ENCODE data around the gene AFF3.

The AFF3 gene

DNA sequence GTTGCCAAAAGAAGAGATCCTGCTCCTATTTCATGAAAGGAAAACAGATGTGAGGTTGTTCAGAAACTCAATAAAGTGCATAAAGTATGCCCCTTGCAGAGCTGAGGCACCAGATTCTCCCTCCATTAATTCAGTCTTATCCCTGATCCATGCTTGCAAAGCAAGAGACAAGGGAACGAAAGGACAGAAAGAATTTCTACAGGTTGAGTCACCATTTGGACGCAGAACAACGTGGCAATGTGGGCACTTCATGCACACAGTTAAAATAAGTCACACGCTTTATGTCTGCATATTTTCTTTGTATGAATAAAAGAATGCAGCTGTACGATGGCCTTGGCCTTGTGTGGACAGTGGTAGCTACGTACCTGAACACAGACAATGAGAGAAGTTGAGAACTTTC, 330.8 kb downstream of the AFF3 start:
- DNase-seq: no peak

DNA sequence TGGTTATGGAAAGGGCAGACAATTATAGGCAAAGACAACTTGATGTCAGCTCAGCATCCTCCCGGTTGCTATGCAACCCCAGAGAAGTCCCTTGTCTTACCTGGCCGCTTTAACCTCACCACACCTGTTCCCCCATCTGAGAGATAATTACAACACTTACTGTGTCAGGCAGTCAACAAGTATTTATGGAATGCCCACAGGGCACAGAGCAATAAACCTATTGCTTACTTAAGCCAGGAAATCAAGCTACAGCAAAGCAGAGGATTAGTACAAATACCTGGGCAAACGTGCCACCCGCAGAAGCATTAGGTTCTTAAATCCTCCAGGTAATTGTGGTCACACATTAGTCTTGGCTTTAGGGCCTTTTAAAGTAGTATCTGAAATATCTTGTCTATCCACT, 332.2 kb downstream of the AFF3 start:
- DNase-seq: no peak

DNA sequence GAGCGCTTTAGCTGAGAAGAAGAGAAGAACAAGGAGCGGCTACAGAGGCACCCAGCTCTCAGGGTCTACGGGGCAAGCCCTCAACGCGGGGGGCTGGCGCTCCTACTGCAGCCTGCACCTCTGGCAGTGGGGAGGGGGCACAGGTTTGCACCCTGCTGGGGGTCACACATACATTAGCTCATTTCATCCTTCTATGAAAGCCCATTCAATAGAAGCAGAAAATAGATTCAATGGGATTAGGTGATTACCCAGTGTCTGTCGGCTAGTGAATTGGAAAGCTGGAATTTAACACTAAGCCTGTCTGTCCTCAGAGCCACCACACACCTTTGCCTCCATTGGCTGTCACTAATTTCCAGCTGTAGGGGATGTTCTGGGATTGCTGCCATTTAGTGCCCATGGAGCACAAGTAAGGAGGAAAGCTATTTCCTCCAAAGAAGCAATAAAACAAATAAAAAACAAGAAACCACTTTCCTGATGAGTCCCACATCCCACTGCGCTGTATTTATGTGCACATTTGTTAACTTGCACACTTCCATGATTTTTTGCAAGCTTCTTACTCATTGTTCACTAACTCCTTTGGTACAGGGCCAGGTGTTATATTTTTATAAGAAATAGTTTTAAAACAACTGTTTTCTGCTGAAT, 333.0 kb downstream of the AFF3 start:
- DNase-seq: no peak

DNA sequence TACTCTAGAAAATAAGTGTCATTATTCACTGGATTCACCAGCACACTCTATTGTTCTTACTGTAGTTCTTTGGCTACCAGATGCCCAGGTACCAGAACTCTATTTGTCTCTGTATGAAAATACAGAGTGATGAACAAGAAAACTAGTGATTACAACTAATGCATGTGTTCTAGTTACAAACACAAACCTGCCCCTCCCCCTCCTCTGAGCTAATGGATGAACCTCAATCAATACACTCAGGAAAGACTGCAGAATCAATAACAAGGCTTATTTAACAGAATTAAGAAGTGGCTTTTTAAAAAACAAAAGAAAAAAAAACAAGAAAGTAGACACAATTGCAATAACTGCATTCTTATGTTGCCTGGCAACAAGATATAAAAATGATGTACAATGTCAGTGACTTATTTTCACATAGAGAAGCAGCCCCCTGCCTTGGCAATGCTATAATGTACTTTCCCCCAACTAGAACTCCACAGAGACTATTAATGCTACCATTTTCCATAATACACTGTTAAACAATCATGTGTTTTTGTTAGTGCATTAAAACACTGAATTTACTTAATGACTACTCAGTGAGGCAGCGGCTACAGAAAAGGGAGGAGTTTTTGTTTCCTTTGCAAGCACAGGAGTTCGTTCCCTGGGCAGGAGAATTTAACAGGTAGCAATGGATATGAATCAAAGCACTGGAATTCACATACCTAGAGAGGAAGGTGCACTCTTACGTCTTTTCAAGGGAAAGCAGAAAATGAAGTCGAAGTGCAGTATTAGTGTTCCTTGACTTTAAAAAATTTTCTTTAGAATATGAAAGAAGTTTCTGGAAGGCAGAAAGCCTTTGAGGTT, 333.8 kb downstream of the AFF3 start:
- DNase-seq: no peak

DNA sequence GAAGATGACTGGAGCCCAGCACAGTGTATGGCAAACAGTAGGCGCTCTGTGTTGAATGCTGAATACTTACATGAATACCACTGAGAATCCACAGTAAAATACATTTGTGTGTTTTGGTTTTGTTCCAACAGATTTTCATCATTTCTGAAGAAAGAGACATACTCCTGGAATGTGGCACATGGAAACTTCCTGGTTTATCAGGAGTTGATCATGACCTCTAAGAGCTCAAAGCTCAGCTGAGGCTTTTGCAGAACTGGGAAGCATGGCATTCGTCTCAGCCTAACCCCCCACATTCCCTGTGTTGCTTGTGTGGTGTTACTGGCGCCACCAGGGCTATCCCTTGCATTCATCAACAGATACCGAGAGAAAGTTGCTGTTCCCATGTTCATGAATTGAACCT, 335.6 kb downstream of the AFF3 start:
- DNase-seq: no peak

DNA sequence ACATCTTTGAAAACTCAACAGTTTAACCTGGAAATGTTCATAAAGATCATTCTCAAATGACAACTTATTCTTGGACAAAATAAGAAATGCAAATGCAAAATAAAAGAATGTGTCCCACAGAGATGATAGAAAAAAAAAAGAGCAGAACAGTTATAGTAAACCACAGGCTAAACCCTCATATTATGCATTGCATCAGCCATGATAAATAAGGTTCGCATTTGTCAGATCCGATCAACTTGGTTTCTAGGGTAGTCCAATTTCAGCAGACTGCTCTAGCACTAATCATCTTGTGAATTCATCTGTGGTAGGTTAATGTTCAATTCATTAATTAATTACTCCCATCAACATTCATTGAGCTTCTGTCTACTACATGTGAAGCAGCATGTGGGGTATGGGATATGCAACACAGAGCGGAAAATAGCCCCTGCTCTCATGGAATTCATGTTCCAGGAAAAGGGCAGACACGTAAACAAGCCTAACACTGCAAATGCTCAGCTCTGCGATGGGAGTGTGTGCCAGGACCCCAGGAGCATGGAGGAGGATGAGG, 336.4 kb downstream of the AFF3 start:
- no peak for DNase-seq

DNA sequence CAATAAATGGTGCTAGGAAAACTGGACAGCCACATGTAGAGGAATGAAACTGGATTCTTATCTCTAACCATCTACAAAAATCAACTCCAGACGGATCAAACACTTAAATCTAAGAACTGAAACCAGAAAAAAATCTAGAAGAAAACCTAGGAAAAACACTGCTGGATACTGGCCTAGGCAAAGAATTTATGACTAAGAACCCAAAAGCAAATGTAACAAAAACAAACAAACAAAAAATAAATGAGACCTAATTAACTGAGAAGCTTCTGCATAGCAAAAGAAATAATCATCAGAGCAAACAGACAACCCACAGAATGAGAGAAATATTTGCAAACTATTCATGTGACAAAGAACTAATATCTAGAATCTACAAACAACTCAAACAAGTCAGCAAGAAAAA, 338.5 kb downstream of the AFF3 start:
- DNase-seq: no peak

DNA sequence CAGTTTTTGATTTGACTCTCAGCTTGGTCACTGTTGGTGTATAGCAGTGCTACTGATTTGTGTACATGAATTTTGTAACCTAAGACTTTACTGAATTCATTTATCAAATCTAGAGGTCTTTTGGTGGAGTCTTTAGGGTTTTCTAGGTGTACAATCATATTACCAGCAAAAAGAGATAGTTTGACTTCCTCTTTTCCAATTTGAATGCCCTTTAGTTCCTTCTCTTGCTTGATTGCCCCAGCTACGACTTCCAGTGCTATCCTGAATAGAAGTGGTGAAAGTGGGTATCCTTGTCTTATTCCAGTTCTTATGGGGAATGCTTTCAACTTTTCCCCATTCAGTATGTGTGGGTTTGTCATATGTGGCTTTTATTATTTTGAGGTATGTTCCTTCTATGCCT, 339.7 kb downstream of the AFF3 start:
- DNase-seq: peak; percentile 40

DNA sequence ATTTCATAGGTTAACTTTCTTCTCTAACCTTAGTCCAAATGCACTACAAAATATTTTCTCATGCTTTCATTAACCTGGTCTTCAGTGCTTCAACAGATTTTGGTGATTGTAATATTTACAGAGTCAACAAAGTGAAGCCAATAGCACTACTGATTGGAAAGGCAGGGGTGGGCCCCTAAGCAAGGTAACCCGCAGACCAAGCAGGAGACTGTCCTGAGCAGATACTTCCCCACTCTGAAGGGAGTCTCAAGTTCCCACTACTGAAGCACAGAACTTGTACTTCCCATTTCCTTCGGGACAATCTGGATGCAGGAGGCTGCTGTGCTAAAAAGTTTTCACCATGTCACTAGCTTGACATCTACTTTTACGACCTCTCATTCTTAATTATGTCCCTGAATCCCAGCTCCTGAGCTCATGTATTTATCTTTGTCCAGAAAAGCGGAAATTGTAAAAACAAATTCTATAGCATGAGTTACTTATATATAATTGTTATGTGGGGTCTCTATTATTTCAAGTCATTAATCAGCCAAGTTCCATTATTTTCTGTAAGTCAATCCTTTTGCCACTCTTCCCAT, 341.0 kb downstream of the AFF3 start:
- no peak for DNase-seq

DNA sequence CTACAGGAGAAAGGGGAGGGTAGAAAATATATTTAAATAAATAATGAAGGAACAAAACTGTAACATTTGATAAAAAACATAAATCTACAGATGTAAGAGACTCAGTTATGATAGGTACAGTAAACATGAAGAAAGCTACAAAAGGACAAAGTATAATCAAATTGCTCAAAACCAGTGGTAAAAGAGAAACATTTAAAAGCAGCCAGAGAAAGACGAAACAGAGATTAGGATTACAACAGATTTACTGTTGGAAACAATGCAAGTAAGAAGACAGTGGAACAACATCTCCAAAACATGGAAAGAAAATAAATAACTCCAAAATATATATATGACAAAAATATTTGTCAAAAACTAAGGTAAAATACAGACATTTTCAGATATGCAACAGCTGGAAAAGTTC, 344.9 kb downstream of the AFF3 start:
- no peak for DNase-seq

DNA sequence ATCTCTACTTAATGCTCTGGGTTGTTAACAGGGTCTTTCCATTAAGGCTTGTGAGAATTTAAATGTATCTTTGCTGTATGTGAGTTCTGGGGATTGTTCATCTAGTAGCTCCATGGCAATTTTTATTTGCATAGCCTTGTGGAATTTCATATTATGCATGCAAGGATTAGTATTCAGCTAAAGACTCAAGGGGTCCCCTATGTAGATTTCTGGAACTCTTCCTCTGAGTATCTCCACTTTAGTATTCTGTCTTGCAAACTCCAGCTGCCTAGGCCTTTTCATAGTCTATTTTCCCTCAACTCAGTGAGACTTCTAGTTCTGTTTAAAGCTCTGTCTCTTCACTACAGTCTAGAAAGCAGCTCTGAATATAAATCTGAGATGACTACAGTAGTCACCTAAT, 348.0 kb downstream of the AFF3 start:
- DNase-seq: no peak

DNA sequence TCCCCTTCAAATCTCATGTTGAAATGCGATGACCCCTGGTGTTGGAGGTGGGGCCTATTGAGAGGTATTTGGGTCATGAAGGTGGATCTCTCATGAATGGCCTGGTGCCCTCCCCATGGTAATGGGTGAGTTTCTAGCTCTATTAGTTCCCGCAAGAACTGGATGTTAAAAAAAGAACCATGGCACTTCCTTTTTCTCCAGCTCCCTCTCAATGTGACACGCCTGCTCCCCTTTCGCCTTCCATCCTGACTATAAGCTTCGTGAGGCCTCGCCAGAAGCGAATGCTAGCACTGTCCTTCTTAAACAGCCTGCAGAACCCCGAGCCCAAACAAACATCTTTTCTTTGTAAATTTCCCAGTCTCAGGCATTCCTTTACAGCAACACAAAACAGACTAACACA, 349.4 kb downstream of the AFF3 start:
- DNase-seq: peak; percentile 36

DNA sequence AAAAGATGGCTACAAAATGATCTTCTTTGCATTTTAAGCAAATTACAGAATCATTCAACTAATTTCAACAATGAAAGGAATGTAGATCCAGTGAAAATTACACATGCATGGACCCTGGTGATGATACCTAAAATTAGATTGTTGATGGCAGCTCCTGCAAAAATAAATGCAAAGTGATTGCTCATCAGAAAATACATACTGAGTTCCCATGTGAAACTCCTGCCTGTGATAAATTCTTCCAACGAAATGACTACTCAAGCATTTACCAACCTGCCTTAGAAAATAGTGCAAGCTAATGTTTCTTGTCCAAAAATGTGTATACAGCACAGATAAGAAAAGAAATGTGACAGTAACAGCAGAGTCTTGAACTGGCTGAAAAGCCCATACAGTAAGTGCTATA, 352.5 kb downstream of the AFF3 start:
- DNase-seq: no peak

DNA sequence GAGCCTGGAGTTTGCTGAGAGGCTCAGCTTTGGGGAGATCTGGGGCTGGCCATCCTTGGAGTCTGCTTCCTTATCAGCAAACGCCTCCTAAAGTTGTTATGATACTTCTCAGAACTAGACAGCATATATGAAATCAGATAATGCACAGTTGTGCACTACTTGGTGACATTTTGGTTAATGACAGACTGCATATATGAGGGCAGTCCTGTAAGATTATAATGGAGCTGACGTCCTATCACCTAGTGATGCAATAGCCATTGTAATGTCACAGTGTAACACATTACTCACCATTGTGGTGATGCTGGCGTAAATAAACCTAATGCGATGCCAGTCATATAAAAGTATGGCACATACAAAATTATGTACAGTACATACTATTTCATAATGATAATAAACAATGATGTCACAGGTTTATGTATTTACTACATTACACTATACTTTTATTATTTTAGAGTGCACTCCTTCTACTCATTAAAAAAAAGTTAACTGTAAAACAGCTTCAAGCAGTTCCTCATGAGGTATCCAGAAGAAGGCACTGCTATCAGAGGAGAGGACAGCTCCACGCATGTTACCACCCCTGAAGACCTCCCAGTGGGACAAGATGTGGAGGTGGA, 354.5 kb downstream of the AFF3 start:
- DNase-seq: no peak

DNA sequence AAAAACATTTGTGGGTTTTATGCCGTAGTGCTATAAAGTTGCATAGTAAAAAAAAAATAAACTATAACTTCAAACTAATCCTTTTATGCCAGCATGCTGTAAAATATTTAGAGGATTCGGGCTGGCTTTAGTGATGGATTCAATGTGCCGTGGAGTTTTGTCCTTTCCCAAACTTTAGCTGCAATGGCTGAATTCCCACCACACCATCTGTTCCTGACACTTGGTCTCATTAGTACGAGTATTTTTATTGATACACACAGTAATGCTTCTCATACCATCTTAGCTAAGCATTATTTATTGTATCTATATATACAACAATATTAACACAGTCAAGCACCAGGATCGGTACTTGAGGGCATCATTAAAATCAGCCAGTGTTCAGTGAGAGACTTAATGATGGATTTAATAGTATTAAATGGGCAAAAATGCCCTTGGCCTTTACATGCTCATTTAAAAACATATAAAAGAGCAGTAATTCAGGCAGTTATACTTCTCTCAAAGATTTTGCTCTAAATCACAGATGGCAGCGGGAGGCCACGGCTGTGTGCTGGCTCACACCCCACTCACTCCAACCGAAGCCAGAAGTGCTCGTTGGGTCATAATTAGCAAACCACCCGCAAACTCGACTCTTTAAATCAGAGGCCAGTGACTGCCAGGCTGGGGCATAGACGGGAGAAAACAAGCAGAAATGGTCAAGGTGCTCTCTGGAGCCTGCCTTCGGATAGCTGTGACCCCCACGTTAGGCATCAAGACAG, 355.6 kb downstream of the AFF3 start:
- no peak for DNase-seq

DNA sequence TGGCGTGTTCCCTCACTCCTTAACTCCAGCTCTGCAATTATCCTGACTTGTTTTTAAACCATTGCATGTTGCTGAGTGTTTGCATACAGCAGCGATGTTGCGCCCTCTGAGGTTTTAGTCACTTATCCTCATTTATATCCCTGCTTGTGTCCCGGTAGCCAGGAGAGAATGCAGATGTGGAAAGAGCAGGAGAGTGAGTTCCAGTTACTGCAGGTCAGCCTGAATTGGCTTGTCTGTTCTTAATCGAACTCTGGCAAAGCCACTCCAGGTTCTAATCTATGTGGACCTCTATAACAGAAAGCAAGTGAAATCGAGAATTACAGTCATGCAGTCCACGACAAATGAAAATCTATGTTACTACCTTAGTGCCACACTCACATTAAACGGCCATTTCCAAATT, 357.4 kb downstream of the AFF3 start:
- DNase-seq: peak; percentile 14

DNA sequence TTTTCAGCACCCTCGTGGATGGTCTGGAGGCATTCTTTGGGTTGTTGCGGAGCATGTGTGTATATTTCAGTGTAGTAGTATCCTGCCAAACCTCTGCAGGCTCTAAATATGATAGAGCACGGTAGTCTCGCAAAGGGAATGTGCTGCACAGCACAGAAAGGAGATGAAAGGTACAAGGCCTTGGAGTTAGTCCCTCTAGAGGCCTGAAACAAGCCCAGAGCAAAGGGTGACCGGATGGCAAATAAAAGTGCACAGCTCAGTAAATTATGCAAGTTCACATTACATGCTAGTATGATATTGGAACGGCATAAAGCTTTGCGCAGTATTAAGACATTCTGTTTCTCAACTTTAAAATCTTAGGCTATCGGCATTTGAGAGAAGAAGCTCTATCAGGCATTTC, 358.1 kb downstream of the AFF3 start:
- no peak for DNase-seq

DNA sequence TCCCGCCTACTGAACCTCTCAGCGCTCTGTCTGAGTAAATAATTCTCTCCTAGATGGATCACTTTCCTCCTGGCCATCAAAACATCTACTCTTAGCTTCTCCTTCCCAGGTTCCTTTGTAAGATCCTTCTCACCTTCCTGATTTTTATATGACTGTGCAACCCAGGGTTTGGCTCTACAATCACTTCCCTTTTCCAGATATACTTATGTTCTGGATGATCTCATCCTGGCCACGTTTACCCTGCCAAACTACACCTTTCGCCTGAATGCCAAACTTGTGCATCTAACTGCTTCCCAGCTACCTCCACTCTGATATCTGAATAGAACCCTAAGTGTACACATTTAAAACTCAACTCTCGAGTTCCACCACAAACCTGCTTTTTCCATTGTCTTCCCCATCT, 362.1 kb downstream of the AFF3 start:
- peak; percentile 38 for DNase-seq

DNA sequence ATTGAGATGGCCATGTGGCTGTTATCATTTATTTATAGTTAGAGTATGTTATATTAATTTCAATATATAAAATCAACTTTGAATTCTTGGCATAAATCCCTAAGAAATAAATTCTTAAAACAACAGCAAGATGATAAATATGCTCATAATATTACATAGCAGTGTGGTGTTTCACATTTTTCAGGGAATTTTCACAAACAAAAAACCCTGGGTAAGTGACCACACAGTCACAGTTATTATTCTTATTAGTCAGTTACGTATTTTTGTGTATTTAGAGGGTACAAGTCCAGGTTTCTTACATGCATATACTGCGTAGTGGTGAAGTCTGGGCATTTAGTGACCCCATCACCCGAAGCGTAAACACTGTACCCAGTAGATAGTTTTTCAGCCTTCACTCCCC, 363.1 kb downstream of the AFF3 start:
- DNase-seq: no peak

DNA sequence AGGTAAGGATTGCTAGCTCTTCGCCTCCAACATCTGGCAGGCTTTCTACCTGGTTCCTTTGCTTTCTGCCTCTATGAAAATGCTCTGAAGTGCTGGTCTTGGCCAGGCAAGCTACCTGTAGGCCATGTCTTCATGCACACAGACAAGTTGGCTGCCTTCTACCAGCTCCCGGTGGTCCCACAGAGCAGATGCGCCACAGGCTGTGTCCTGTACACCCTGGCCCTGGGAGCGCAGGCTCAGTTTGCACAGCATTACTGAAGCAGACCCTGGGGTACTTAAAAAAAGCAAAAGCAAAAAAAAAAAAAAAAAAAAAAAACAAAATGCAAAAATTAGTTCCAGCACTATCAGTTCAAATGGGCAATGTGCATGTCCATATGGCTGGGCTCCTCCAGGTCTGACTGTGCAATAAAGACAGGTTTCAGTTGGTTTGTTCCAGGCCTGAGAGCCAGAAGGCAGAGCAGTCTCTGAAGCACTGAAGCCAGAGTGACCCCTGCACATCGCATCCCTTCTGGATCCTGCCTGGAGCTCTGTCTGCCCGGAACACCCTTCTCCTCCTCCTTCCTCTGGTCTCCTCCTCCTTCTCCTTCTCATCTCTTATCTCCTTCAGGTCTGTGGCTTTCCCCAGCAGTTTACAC, 364.6 kb downstream of the AFF3 start:
- DNase-seq: no peak

DNA sequence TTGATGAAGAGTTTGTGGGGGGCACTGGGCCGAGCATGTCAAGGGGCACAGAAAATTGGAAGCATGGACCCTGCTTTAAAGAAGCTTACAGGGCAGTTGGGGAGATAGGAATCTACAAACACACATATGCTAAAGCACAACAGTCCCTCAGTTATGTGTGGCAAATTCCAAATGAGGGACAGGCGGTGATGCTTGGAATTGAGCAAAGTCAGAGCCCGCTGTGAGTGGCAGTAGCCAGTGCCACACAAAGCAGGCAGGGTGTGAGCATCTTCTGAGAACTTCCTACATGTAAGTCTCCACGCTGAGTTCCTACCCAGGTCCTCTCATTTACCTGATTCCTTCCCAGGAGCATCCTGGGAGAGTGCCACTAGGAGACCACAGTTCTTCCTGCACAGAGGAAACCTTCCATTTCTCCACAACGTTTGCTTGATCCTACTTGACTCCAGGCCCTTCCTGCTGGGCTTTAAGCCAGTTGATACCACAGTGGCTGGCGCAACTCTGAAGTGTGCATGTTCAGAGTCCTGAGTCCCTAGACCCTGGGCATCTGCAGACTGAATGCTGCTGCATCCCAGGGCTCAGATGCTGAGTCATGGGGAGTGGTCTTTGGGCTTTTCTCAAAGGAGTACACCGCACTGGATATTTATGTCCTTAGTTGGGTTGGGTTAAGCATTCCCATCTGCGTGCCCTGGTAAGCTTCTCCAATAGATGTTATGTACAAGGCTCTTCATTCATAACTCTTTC, 365.3 kb downstream of the AFF3 start:
- DNase-seq: no peak

All from MV-4-11 (cell line).